WTC11 (cell line): Measurements from ENCODE around the gene PGPEP1. TPM values are rescaled to one million over a fixed set of nuclear protein-coding genes. Genes with fewer than 3 reads are reported as not detected.

Source experiments
- ATAC-seq: fragments of 200-7000 bp; cut with Tn5 transposase; 2 replicates; pipeline ENCODE4 v1.10.0; 2021; ENCODE audit warnings: mild to moderate bottlenecking, moderate library complexity
- CTCF ChIA-PET: fragments of 300-600 bp; sonication (Branson Sonifier 250); formaldehyde crosslinking; loops from one replicate; lab custom pipeline; 2021; ENCODE audit warnings: antibody characterized with exemption; lab: Charles Lee
- POLR2A ChIA-PET: fragments of 350-600 bp; sonication (Branson Sonifier 250); formaldehyde crosslinking; loops from one replicate; lab custom pipeline; 2021; ENCODE audit warnings: antibody characterized with exemption; lab: Charles Lee
- DNase-seq: peaks from one replicate; pipeline ENCODE4 v3.0.0; 2021; ENCODE audit warnings: low spot score
- H3K27ac Mint-ChIP-seq: 2 replicates; pipeline ENCODE4 v1.8.0; 2021; ENCODE audit warnings: mixed read lengths
- H3K27me3 Mint-ChIP-seq: 2 replicates; pipeline ENCODE4 v1.8.0; 2021; ENCODE audit warnings: low read depth, mild to moderate bottlenecking, moderate library complexity, mixed read lengths
- H3K36me3 Mint-ChIP-seq: 2 replicates; pipeline ENCODE4 v1.8.0; 2021; ENCODE audit warnings: mixed read lengths
- H3K4me1 Mint-ChIP-seq: 2 replicates; pipeline ENCODE4 v1.8.0; 2022; ENCODE audit warnings: mixed read lengths
- H3K4me3 Mint-ChIP-seq: 2 replicates; pipeline ENCODE4 v1.8.0; 2021; ENCODE audit warnings: mild to moderate bottlenecking, moderate library complexity, mixed read lengths
- H3K9me3 Mint-ChIP-seq: 2 replicates; pipeline ENCODE4 v1.8.0; 2021; ENCODE audit warnings: mixed read lengths
- AFF4 ChIP-seq: sonication (generic); formaldehyde crosslinking; IDR thresholded peaks from 2 replicates; pipeline ENCODE4 v1.8.1; 2023; ENCODE audit warnings: mild to moderate bottlenecking, missing genetic modification reagents, borderline replicate concordance
- CREB1 ChIP-seq: sonication (generic); formaldehyde crosslinking; IDR thresholded peaks from 2 replicates; pipeline ENCODE4 v1.8.0; 2023; ENCODE audit warnings: mild to moderate bottlenecking, missing genetic modification reagents
- CREM ChIP-seq: sonication (generic); formaldehyde crosslinking; IDR thresholded peaks from 2 replicates; pipeline ENCODE4 v1.8.1; 2022; ENCODE audit warnings: mild to moderate bottlenecking, missing genetic modification reagents, moderate library complexity
- CTCF ChIP-seq: fragments of 200-600 bp; IDR thresholded peaks from 2 replicates; pipeline ENCODE4 v1.8.0; 2022; ENCODE audit warnings: antibody characterized with exemption
- E2F5 ChIP-seq: sonication (generic); formaldehyde crosslinking; IDR thresholded peaks from 2 replicates; pipeline ENCODE4 v1.8.1; 2022; ENCODE audit warnings: mild to moderate bottlenecking, moderate library complexity, missing genetic modification reagents
- ERG ChIP-seq: fragments of 250-450 bp; sonication (Bioruptor Pico); IDR thresholded peaks from 2 replicates; pipeline ENCODE4 v1.8.0; 2021; ENCODE audit warnings: mild to moderate bottlenecking
- IRF1 ChIP-seq: sonication (generic); formaldehyde crosslinking; IDR thresholded peaks from 2 replicates; pipeline ENCODE4 v1.8.0; 2023; ENCODE audit warnings: missing genetic modification reagents
- JAZF1 ChIP-seq: fragments of 250-450 bp; sonication (Bioruptor Pico); IDR thresholded peaks from 2 replicates; pipeline ENCODE4 v1.9.0; 2021; ENCODE audit warnings: moderate library complexity, mild to moderate bottlenecking, inconsistent platforms
- NFATC4 ChIP-seq: fragments of 250-450 bp; sonication (Bioruptor Pico); IDR thresholded peaks from 2 replicates; pipeline ENCODE4 v1.9.0; 2021; ENCODE audit warnings: mild to moderate bottlenecking
- NR3C1 ChIP-seq: sonication (generic); formaldehyde crosslinking; conservative IDR thresholded peaks from 2 replicates; pipeline ENCODE4 v1.8.1; 2023; ENCODE audit warnings: low read depth, mild to moderate bottlenecking, missing genetic modification reagents
- PREB ChIP-seq: sonication (generic); formaldehyde crosslinking; IDR thresholded peaks from 2 replicates; pipeline ENCODE4 v1.8.1; 2022; ENCODE audit warnings: mild to moderate bottlenecking, missing genetic modification reagents, moderate library complexity, borderline replicate concordance
- RELA ChIP-seq: sonication (generic); formaldehyde crosslinking; IDR thresholded peaks from 2 replicates; pipeline ENCODE4 v1.8.1; 2022; ENCODE audit warnings: missing genetic modification reagents, mild to moderate bottlenecking, borderline replicate concordance
- TEAD1 ChIP-seq: sonication (generic); formaldehyde crosslinking; IDR thresholded peaks from 2 replicates; pipeline ENCODE4 v1.8.0; 2022; ENCODE audit warnings: mild to moderate bottlenecking, missing genetic modification reagents
- ZBTB21 ChIP-seq: sonication (generic); formaldehyde crosslinking; IDR thresholded peaks from 2 replicates; pipeline ENCODE4 v1.8.1; 2023; ENCODE audit warnings: mild to moderate bottlenecking, missing genetic modification reagents, borderline replicate concordance
- ZBTB43 ChIP-seq: sonication (generic); formaldehyde crosslinking; IDR thresholded peaks from 2 replicates; pipeline ENCODE4 v1.8.1; 2023; ENCODE audit warnings: mild to moderate bottlenecking, missing genetic modification reagents
- ZMAT4 ChIP-seq: fragments of 250-450 bp; sonication (Bioruptor Pico); IDR thresholded peaks from 2 replicates; pipeline ENCODE4 v1.9.0; 2021; ENCODE audit warnings: mild to moderate bottlenecking
- ZNF121 ChIP-seq: sonication (generic); formaldehyde crosslinking; IDR thresholded peaks from 2 replicates; pipeline ENCODE4 v1.8.0; 2023; ENCODE audit warnings: missing genetic modification reagents
- ZNF232 ChIP-seq: sonication (generic); formaldehyde crosslinking; IDR thresholded peaks from 2 replicates; pipeline ENCODE4 v1.8.0; 2022; ENCODE audit warnings: mild to moderate bottlenecking, missing genetic modification reagents
- ZNF425 ChIP-seq: fragments of 250-450 bp; sonication (Bioruptor Pico); conservative IDR thresholded peaks from 2 replicates; pipeline ENCODE4 v1.9.0; 2021; ENCODE audit warnings: mild to moderate bottlenecking
- ZNF671 ChIP-seq: fragments of 250-450 bp; sonication (Bioruptor Pico); IDR thresholded peaks from 2 replicates; pipeline ENCODE4 v1.8.0; 2021; ENCODE audit warnings: mild to moderate bottlenecking
- total RNA-seq: library from RNA; stranded (reverse); gene quantifications from 3 replicates; pipeline ENCODE4 v1.2.3, GENCODE V29; 2021

The PGPEP1 gene
- total RNA-seq, 1 experiment from 2014 or later: 68.1 TPM

- TF ChIP-seq ERG (CRISPR knock-in tag) (no peak), PREB (CRISPR knock-in tag) (no peak), NR3C1 (CRISPR knock-in tag) (no peak), AFF4 (CRISPR knock-in tag) (no peak), TEAD1 (CRISPR knock-in tag) (no peak), CREB1 (CRISPR knock-in tag) (no peak), ZNF425 (no peak), ZNF671 (CRISPR knock-in tag) (no peak), ZMAT4 (CRISPR knock-in tag) (no peak), ZBTB21 (no peak)
- DNase-seq (peak; percentile 11), ATAC-seq (no peak)
- no peaks in the 10 kb centered on the region for H3K9me3 Mint-ChIP-seq
- no peaks in the 10 kb centered on the region for H3K36me3 Mint-ChIP-seq
- peaks cover 32% of the 10 kb centered on the region for H3K27me3 Mint-ChIP-seq
- POLR2A ChIA-PET: interaction anchor here (0.5 to 3.0 kb wide), 5 partner anchors 14 to 138 kb away, joined by 3 to 12 read pairs (median 7); no protein-coding TSS in a partner anchor
- CTCF ChIA-PET: interaction anchor here (0.9 to 9.7 kb wide), 19 partner anchors 8 to 226 kb away, joined by 3 to 94 read pairs (median 5); partner anchors contain the start of genes GDF15 and LSM4
- H3K4me3 Mint-ChIP-seq: peak overlapping the region; percentile 66
- H3K27ac Mint-ChIP-seq: no peak overlapping the region
- peaks cover 27% of the 10 kb centered on the region for H3K4me1 Mint-ChIP-seq
Observed at GRCh38 chr19:18418029-18418482, 77.7 kb downstream of the PGPEP1 start.

GRCh38 chr19:18418483-18419194 is 78.2 kb downstream of the PGPEP1 start:
- ATAC-seq (no peak), DNase-seq (no peak)
- Mint-ChIP-seq H3K9me3 (no peaks in the 10 kb centered on the region), H3K36me3 (no peaks in the 10 kb centered on the region), H3K27ac (no peak overlapping the region), H3K4me1 (peaks cover 27% of the 10 kb centered on the region), H3K4me3 (peak overlapping the region; percentile 66), H3K27me3 (peaks cover 32% of the 10 kb centered on the region)
- CTCF ChIA-PET: interaction anchor here (0.6 to 9.7 kb wide), 26 partner anchors 8 to 379 kb away, joined by 3 to 94 read pairs (median 4); partner anchors contain the start of genes GDF15, LSM4 and REX1BD
- POLR2A ChIA-PET: interaction anchor here (0.6 to 3.0 kb wide), 5 partner anchors 10 to 475 kb away, joined by 3 to 12 read pairs (median 7); no protein-coding TSS in a partner anchor
- TF ChIP-seq RELA (CRISPR knock-in tag) (no peak), CREM (no peak), IRF1 (CRISPR knock-in tag) (no peak), JAZF1 (CRISPR knock-in tag) (no peak), E2F5 (CRISPR knock-in tag) (no peak), NFATC4 (CRISPR knock-in tag) (no peak), ZNF232 (CRISPR knock-in tag) (no peak), ZNF121 (CRISPR knock-in tag) (no peak), CTCF (no peak), ZBTB43 (no peak)
